Omental fat pad (tissue), 4 donors: ENCODE data around the gene ME3. TPM values are rescaled to one million over a fixed set of nuclear protein-coding genes. Genes with fewer than 3 reads are reported as not detected.

Experiments
- ATAC-seq: fragments of 150-250 bp; one replicate; pipeline ENCODE4 v1.9.1; 2016; ENCODE audit warnings: mild to moderate bottlenecking, moderate library complexity; ENCODE audit not compliant: low FRiP score
- DNase-seq: peaks from one replicate; pipeline ENCODE4 v3.0.0-alpha.2; 2019; ENCODE audit warnings: low spot score
- CTCF ChIP-seq, 3 donors: fragments of 450-650 bp; IDR thresholded peaks; one replicate each; pipeline ENCODE4 v1.5.1; 2016 to 2017; ENCODE audit warnings: antibody characterized with exemption in 3 of 3, mild to moderate bottlenecking in 3 of 3, moderate library complexity in 2 of 3
- total RNA-seq, 4 donors: library from RNA; depleted of rRNA; stranded (reverse); fragments of >200 nt; gene quantifications; one replicate each; pipeline ENCODE4 v1.1.0, GENCODE V29; 2016

The ME3 gene
- total RNA-seq, 4 donors from 2014 or later, result 28.4 to 93.0 (median 80.1) TPM

- no peak for DNase-seq
- TF ChIP-seq CTCF (IDR thresholded peaks at IDR 0.05), result no peak
- ATAC-seq, result peak; percentile 84
These were observed 114.2 kb downstream of the ME3 start for GRCh38 chr11:86558207-86558606.

GRCh38 chr11:86555866-86556265 is 116.5 kb downstream of the ME3 start:
- no peak for DNase-seq
- ATAC-seq, result no peak
- no peak for TF ChIP-seq CTCF (IDR thresholded peaks at IDR 0.05)

GRCh38 chr11:86555401-86555800 is 117.0 kb downstream of the ME3 start:
- TF ChIP-seq CTCF (IDR thresholded peaks at IDR 0.05), result no peak
- DNase-seq, result no peak
- no peak for ATAC-seq

GRCh38 chr11:86553265-86553664 is 119.2 kb downstream of the ME3 start:
- ATAC-seq (no peak), DNase-seq (no peak)
- no peak for TF ChIP-seq CTCF (IDR thresholded peaks at IDR 0.05)

- DNase-seq (no peak), ATAC-seq (peak; percentile 45)
- TF ChIP-seq CTCF (IDR thresholded peaks at IDR 0.05), result no peak
These were observed 120.9 kb downstream of the ME3 start for GRCh38 chr11:86551288-86552092.

- TF ChIP-seq CTCF (IDR thresholded peaks at IDR 0.05), result no peak
- no peak for ATAC-seq
- no peak for DNase-seq
These were observed 121.7 kb downstream of the ME3 start for GRCh38 chr11:86550757-86551156.

- no peak for TF ChIP-seq CTCF (IDR thresholded peaks at IDR 0.05)
- DNase-seq (no peak), ATAC-seq (peak; percentile 74)
These were observed 124.0 kb downstream of the ME3 start for GRCh38 chr11:86548271-86548917.
